GM23338 (cell line): Measurements from ENCODE around the gene MEGF6. TPM values are rescaled to one million over a fixed set of nuclear protein-coding genes. Genes with fewer than 3 reads are reported as not detected.

Experiments
- ATAC-seq: fragments of 200-7000 bp; cut with Tn5 transposase; 3 replicates; pipeline ENCODE4 v1.9.1; 2020
- DNase-seq: peaks from one replicate; pipeline ENCODE4 v3.0.0-alpha.2; 2015; ENCODE audit warnings: low spot score
- H2AFZ ChIP-seq: fragments of 200-600 bp; sonication (generic); 2 replicates; pipeline ENCODE4 v1.8.0; 2016; ENCODE audit warnings: antibody characterized with exemption, mild to moderate bottlenecking, moderate library complexity
- H3F3A ChIP-seq: fragments of 200-600 bp; sonication (generic); replicated peaks from 2 replicates; pipeline ENCODE4 v1.8.0; 2017; ENCODE audit warnings: antibody characterized with exemption, mixed run types, low read depth
- H3K27ac ChIP-seq: fragments of 200-600 bp; sonication (generic); 2 replicates; pipeline ENCODE4 v1.6.1; 2016; ENCODE audit warnings: low read depth
- H3K27me3 ChIP-seq: fragments of 200-600 bp; sonication (generic); 2 replicates; pipeline ENCODE4 v1.8.0; 2016; ENCODE audit warnings: mild to moderate bottlenecking, mixed run types, moderate library complexity; ENCODE audit not compliant: insufficient read depth
- H3K36me3 ChIP-seq: fragments of 200-600 bp; sonication (generic); 2 replicates; pipeline ENCODE4 v1.8.0; 2016; ENCODE audit warnings: mild to moderate bottlenecking; ENCODE audit not compliant: insufficient read depth
- H3K4me1 ChIP-seq: fragments of 200-600 bp; sonication (generic); 2 replicates; pipeline ENCODE4 v1.8.0; 2016; ENCODE audit warnings: mild to moderate bottlenecking, moderate library complexity; ENCODE audit not compliant: insufficient read depth
- H3K4me2 ChIP-seq: fragments of 200-600 bp; sonication (generic); 2 replicates; pipeline ENCODE4 v1.7.1; 2017; ENCODE audit warnings: mixed run types
- H3K4me3 ChIP-seq: fragments of 200-600 bp; sonication (generic); 2 replicates; pipeline ENCODE4 v1.6.1; 2016; ENCODE audit warnings: mixed run types
- H3K79me2 ChIP-seq: fragments of 200-600 bp; sonication (generic); replicated peaks from 2 replicates; pipeline ENCODE4 v1.8.0; 2017; ENCODE audit warnings: mild to moderate bottlenecking; ENCODE audit not compliant: insufficient read depth
- H3K9me2 ChIP-seq: fragments of 200-600 bp; sonication (generic); 2 replicates; pipeline ENCODE4 v1.8.0; 2017; ENCODE audit not compliant: insufficient read depth
- H4K20me1 ChIP-seq: fragments of 200-600 bp; sonication (generic); replicated peaks from 2 replicates; pipeline ENCODE4 v1.8.0; 2017; ENCODE audit warnings: mild to moderate bottlenecking; ENCODE audit not compliant: insufficient read depth
- H3K27ac Mint-ChIP-seq: 2 replicates; pipeline ENCODE4 v1.8.0; 2020; ENCODE audit warnings: inconsistent platforms, mild to moderate bottlenecking, moderate library complexity, mixed read lengths
- H3K27me3 Mint-ChIP-seq: 3 replicates; pipeline ENCODE4 v1.8.0; 2022; ENCODE audit warnings: low read depth, mild to moderate bottlenecking, moderate library complexity, mixed read lengths, inconsistent platforms; ENCODE audit not compliant: insufficient read depth, poor library complexity
- H3K36me3 Mint-ChIP-seq: 3 replicates; pipeline ENCODE4 v1.8.0; 2021; ENCODE audit warnings: low read depth, mild to moderate bottlenecking, inconsistent platforms, moderate library complexity, mixed read lengths
- H3K4me1 Mint-ChIP-seq: 3 replicates; pipeline ENCODE4 v1.8.0; 2020; ENCODE audit warnings: mild to moderate bottlenecking, inconsistent platforms, mixed read lengths
- H3K4me3 Mint-ChIP-seq: 3 replicates; pipeline ENCODE4 v1.8.0; 2021; ENCODE audit warnings: moderate library complexity, mild to moderate bottlenecking, inconsistent platforms, mixed read lengths
- H3K9me3 Mint-ChIP-seq: 3 replicates; pipeline ENCODE4 v1.8.0; 2020; ENCODE audit warnings: moderate library complexity, mild to moderate bottlenecking, inconsistent platforms, mixed read lengths
- CREB1 ChIP-seq: fragments of 250-450 bp; sonication (Bioruptor Pico); IDR thresholded peaks from 2 replicates; pipeline ENCODE4 v1.5.0; 2020; ENCODE audit warnings: low read depth, mild to moderate bottlenecking, moderate library complexity
- JUNB ChIP-seq: IDR thresholded peaks from one replicate; pipeline ENCODE4 v1.6.1; 2016; ENCODE audit warnings: antibody characterized with exemption; ENCODE audit not compliant: unreplicated experiment
- NANOG ChIP-seq: IDR thresholded peaks from 2 replicates; pipeline ENCODE4 v1.6.1; 2016; ENCODE audit warnings: antibody characterized with exemption, borderline replicate concordance
- STAT1 ChIP-seq: IDR thresholded peaks from one replicate; pipeline ENCODE4 v1.6.1; 2016; ENCODE audit warnings: antibody characterized with exemption; ENCODE audit not compliant: unreplicated experiment
- ZNF114 ChIP-seq: fragments of 250-450 bp; sonication (Bioruptor Pico); IDR thresholded peaks from 2 replicates; pipeline ENCODE4 v1.5.0; 2020; ENCODE audit warnings: mild to moderate bottlenecking, moderate library complexity
- ZNF331 ChIP-seq: fragments of 250-450 bp; sonication (Bioruptor Pico); IDR thresholded peaks from 2 replicates; pipeline ENCODE4 v1.5.0; 2020; ENCODE audit warnings: low read depth, mild to moderate bottlenecking, moderate library complexity
- polyA plus RNA-seq: library from polyadenylated mRNA; unstranded; fragments of >200 nt; fragmentation: Nextera tagmentation; extraction: Ambion mirVana; gene quantifications from 2 replicates; pipeline ENCODE4 v1.2.1, GENCODE V29; 2016
- total RNA-seq: library from RNA; depleted of rRNA; stranded (reverse); fragments of >200 nt; shearing (Covaris generic); gene quantifications from 2 replicates; pipeline ENCODE4 v1.2.3, GENCODE V29; 2014
- TF ChIP-seq, protein P1 (sequence below): fragments of 250-450 bp; sonication (Bioruptor Pico); IDR thresholded peaks from 2 replicates; pipeline ENCODE4 v1.5.0; 2020; ENCODE audit warnings: mild to moderate bottlenecking, moderate library complexity
- TF ChIP-seq, protein P2 (sequence below), 2 experiments: fragments of 200-600 bp in 1 of 2; sonication (generic) in 1 of 2; conservative IDR thresholded peaks; 2 replicates each; pipeline versions ENCODE4 v1.5.1 to v1.6.1; 2016 to 2017; ENCODE audit warnings: antibody characterized with exemption in 2 of 2, low read depth in 2 of 2, mild to moderate bottlenecking in 2 of 2, moderate library complexity in 1 of 2
- TF ChIP-seq, protein P3 (sequence below): IDR thresholded peaks from one replicate; pipeline ENCODE4 v1.6.1; 2018; ENCODE audit warnings: antibody characterized with exemption; ENCODE audit not compliant: unreplicated experiment

The MEGF6 gene
- total and polyA plus RNA-seq, 2 experiments from 2014 or later: 4.0 to 21.4 TPM

DNA sequence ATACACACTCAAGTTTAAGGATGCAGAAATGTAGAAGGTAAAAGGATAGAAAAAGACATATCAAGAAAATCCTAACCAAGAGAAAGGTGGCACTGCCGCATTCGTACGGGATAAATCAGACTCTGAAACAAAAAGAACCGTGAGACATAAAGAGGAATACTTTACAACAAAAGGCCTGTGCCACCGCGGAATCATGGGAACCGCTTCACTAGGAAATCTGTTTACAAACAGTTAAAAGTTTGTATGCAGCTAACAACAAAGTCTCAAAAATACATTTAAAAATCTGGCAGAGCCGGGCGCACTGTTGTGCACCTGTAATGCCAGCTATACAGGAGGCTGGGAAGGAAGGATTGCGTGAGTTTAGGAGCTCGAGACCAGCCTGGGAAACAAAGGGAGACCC lies 30.5 kb upstream of the MEGF6 start:
- Histone ChIP-seq H3F3A (no peaks in the 10 kb centered on the region; the same call in 1 of the 2 replicates), H3K27ac (no peak overlapping the region), H3K79me2 (peaks cover 8% of the 10 kb centered on the region; the same call in 1 of the 2 replicates), H4K20me1 (peaks cover 3% of the 10 kb centered on the region), H3K27me3 (no peaks in the 10 kb centered on the region), H3K9me2 (no peaks in the 10 kb centered on the region), H2AFZ (no peak overlapping the region), H3K4me2 (no peak overlapping the region), H3K4me1 (no peaks in the 10 kb centered on the region), H3K36me3 (peaks cover 14% of the 10 kb centered on the region; the same call in 1 of the 2 replicates), H3K4me3 (no peak overlapping the region)
- Mint-ChIP-seq H3K36me3 (peaks cover 13% of the 10 kb centered on the region), H3K27me3 (peaks cover 4% of the 10 kb centered on the region), H3K4me3 (no peak overlapping the region; the same call in 2 of the 3 replicates), H3K27ac (no peak overlapping the region), H3K4me1 (no peaks in the 10 kb centered on the region), H3K9me3 (no peaks in the 10 kb centered on the region)
- ATAC-seq (no peak), DNase-seq (no peak)
- TF ChIP-seq, protein P1, sequence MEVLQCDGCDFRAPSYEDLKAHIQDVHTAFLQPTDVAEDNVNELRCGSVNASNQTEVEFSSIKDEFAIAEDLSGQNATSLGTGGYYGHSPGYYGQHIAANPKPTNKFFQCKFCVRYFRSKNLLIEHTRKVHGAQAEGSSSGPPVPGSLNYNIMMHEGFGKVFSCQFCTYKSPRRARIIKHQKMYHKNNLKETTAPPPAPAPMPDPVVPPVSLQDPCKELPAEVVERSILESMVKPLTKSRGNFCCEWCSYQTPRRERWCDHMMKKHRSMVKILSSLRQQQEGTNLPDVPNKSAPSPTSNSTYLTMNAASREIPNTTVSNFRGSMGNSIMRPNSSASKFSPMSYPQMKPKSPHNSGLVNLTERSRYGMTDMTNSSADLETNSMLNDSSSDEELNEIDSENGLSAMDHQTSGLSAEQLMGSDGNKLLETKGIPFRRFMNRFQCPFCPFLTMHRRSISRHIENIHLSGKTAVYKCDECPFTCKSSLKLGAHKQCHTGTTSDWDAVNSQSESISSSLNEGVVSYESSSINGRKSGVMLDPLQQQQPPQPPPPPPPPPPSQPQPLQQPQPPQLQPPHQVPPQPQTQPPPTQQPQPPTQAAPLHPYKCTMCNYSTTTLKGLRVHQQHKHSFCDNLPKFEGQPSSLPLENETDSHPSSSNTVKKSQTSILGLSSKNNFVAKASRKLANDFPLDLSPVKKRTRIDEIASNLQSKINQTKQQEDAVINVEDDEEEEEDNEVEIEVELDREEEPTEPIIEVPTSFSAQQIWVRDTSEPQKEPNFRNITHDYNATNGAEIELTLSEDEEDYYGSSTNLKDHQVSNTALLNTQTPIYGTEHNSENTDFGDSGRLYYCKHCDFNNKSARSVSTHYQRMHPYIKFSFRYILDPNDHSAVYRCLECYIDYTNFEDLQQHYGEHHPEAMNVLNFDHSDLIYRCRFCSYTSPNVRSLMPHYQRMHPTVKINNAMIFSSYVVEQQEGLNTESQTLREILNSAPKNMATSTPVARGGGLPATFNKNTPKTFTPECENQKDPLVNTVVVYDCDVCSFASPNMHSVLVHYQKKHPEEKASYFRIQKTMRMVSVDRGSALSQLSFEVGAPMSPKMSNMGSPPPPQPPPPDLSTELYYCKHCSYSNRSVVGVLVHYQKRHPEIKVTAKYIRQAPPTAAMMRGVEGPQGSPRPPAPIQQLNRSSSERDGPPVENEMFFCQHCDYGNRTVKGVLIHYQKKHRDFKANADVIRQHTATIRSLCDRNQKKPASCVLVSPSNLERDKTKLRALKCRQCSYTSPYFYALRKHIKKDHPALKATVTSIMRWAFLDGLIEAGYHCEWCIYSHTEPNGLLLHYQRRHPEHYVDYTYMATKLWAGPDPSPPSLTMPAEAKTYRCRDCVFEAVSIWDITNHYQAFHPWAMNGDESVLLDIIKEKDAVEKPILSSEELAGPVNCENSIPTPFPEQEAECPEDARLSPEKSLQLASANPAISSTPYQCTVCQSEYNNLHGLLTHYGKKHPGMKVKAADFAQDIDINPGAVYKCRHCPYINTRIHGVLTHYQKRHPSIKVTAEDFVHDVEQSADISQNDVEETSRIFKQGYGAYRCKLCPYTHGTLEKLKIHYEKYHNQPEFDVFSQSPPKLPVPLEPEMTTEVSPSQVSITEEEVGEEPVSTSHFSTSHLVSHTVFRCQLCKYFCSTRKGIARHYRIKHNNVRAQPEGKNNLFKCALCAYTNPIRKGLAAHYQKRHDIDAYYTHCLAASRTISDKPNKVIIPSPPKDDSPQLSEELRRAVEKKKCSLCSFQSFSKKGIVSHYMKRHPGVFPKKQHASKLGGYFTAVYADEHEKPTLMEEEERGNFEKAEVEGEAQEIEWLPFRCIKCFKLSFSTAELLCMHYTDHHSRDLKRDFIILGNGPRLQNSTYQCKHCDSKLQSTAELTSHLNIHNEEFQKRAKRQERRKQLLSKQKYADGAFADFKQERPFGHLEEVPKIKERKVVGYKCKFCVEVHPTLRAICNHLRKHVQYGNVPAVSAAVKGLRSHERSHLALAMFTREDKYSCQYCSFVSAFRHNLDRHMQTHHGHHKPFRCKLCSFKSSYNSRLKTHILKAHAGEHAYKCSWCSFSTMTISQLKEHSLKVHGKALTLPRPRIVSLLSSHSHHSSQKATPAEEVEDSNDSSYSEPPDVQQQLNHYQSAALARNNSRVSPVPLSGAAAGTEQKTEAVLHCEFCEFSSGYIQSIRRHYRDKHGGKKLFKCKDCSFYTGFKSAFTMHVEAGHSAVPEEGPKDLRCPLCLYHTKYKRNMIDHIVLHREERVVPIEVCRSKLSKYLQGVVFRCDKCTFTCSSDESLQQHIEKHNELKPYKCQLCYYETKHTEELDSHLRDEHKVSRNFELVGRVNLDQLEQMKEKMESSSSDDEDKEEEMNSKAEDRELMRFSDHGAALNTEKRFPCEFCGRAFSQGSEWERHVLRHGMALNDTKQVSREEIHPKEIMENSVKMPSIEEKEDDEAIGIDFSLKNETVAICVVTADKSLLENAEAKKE (CRISPR knock-in tag): no peak

DNA sequence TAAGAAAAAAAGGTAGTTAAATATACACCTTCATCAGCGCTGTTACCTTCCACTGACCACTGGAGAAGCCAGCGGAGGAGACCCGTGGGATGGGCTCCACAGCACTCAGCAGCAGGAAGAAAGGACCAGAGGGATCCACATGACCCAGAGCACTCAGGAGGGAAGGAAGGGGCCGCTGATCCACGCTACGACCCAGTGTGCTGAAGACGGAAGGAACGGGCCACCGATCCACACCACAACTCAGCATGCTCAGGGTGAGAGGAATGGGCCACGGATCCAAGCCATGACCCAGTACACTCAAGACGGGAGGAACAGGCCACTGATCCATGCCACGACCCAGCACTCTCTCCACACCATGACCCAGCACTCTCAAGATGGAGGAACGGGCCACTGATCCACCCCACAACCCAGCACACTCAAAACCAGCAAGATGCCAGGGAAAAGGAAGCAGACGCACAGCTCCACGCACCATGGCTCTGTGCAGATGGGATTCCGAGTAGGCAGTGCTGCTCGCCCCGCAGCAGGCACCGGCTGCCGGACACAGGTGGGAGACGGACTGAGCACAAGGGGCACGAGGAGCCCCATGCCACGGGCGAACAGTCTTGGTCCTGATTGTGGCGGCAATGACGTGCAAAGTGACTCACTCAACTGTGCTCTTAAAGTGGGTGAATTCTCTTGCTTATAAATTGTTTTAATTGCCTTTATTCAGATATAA lies 29.9 kb upstream of the MEGF6 start:
- Histone ChIP-seq H3K79me2 (peaks cover 8% of the 10 kb centered on the region; the same call in 1 of the 2 replicates), H3K36me3 (peaks cover 12% of the 10 kb centered on the region; the same call in 1 of the 2 replicates), H3K4me1 (no peaks in the 10 kb centered on the region), H2AFZ (no peak overlapping the region), H3F3A (no peaks in the 10 kb centered on the region; the same call in 1 of the 2 replicates), H3K4me2 (no peak overlapping the region), H3K27ac (no peak overlapping the region), H3K9me2 (no peaks in the 10 kb centered on the region), H3K4me3 (no peak overlapping the region), H4K20me1 (no peaks in the 10 kb centered on the region; the same call in 1 of the 2 replicates), H3K27me3 (no peaks in the 10 kb centered on the region)
- Mint-ChIP-seq H3K27me3 (peaks cover 4% of the 10 kb centered on the region), H3K4me1 (no peaks in the 10 kb centered on the region), H3K27ac (no peak overlapping the region), H3K9me3 (no peaks in the 10 kb centered on the region), H3K36me3 (peaks cover 15% of the 10 kb centered on the region), H3K4me3 (no peak overlapping the region; the same call in 2 of the 3 replicates)
- DNase-seq (no peak), ATAC-seq (no peak)
- no peak for TF ChIP-seq NANOG
- TF ChIP-seq, protein P2, sequence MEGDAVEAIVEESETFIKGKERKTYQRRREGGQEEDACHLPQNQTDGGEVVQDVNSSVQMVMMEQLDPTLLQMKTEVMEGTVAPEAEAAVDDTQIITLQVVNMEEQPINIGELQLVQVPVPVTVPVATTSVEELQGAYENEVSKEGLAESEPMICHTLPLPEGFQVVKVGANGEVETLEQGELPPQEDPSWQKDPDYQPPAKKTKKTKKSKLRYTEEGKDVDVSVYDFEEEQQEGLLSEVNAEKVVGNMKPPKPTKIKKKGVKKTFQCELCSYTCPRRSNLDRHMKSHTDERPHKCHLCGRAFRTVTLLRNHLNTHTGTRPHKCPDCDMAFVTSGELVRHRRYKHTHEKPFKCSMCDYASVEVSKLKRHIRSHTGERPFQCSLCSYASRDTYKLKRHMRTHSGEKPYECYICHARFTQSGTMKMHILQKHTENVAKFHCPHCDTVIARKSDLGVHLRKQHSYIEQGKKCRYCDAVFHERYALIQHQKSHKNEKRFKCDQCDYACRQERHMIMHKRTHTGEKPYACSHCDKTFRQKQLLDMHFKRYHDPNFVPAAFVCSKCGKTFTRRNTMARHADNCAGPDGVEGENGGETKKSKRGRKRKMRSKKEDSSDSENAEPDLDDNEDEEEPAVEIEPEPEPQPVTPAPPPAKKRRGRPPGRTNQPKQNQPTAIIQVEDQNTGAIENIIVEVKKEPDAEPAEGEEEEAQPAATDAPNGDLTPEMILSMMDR (conservative IDR thresholded peaks at IDR 0.05; ENCODE audit: low read depth in 2 of 2): no peak
- TF ChIP-seq, protein P3, sequence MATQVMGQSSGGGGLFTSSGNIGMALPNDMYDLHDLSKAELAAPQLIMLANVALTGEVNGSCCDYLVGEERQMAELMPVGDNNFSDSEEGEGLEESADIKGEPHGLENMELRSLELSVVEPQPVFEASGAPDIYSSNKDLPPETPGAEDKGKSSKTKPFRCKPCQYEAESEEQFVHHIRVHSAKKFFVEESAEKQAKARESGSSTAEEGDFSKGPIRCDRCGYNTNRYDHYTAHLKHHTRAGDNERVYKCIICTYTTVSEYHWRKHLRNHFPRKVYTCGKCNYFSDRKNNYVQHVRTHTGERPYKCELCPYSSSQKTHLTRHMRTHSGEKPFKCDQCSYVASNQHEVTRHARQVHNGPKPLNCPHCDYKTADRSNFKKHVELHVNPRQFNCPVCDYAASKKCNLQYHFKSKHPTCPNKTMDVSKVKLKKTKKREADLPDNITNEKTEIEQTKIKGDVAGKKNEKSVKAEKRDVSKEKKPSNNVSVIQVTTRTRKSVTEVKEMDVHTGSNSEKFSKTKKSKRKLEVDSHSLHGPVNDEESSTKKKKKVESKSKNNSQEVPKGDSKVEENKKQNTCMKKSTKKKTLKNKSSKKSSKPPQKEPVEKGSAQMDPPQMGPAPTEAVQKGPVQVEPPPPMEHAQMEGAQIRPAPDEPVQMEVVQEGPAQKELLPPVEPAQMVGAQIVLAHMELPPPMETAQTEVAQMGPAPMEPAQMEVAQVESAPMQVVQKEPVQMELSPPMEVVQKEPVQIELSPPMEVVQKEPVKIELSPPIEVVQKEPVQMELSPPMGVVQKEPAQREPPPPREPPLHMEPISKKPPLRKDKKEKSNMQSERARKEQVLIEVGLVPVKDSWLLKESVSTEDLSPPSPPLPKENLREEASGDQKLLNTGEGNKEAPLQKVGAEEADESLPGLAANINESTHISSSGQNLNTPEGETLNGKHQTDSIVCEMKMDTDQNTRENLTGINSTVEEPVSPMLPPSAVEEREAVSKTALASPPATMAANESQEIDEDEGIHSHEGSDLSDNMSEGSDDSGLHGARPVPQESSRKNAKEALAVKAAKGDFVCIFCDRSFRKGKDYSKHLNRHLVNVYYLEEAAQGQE: no peak
- TF ChIP-seq ZNF114 (CRISPR knock-in tag): no peak
- TF ChIP-seq ZNF331: no peak
- no peak for TF ChIP-seq STAT1
- TF ChIP-seq CREB1 (CRISPR knock-in tag): no peak
- no peak for TF ChIP-seq JUNB
